ENCODE results near the gene NPHS1. TPM values are rescaled to one million over a fixed set of nuclear protein-coding genes. Genes with fewer than 3 reads are reported as not detected.

The NPHS1 gene
- total RNA-seq, 3 donors from 2014 or later = 0.09 TPM; not detected in 2

DNA sequence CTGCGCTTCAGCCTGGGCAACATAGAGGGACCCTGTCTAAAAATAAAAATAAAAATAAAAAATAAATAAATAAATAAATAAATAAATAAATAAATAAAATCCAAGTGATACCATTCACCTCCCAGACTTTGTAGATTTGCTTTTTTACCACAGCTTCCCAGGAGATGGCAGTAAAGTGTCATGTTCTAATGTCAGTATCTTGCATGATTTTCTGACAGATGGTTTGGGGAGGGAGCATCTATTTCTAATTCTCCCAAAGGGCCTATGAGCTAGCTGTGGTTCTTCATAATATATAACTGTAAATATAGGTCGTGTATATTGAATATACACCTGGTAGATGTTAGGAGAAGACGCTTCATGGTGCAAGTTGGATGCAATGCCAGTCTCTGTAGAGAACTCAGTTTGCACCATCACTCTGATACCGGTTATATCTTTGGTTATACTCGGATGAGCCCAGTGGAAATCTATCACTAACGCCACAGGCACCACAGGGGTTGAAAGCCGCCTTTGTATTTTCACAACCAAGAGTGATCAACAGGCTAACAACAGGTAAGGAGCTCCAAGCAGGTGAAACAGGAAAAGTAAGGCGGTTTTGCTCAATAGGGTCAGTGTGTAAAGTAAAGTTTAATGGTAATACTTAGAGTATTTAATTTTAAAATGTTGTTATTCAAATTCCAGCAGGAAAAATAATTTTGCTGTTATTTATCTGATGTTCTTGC lies 30.0 kb upstream of the NPHS1 start:
- ATAC-seq (peak; percentile 60), DNase-seq (peak in 1 of 3 donors; percentile 83)
- no peaks in the 10 kb centered on the region for H3K9me3 ChIP-seq
- H3K4me3 ChIP-seq = no peak overlapping the region
- intact Hi-C loops (cut with DNase I, micrococcal nuclease) = loop anchor here (5.0 to 10.0 kb wide), 2 partner anchors 50 to 53 kb away; partner anchors contain the start of gene LRFN3 (in 1 of the 2)
- TF ChIP-seq, protein P1, sequence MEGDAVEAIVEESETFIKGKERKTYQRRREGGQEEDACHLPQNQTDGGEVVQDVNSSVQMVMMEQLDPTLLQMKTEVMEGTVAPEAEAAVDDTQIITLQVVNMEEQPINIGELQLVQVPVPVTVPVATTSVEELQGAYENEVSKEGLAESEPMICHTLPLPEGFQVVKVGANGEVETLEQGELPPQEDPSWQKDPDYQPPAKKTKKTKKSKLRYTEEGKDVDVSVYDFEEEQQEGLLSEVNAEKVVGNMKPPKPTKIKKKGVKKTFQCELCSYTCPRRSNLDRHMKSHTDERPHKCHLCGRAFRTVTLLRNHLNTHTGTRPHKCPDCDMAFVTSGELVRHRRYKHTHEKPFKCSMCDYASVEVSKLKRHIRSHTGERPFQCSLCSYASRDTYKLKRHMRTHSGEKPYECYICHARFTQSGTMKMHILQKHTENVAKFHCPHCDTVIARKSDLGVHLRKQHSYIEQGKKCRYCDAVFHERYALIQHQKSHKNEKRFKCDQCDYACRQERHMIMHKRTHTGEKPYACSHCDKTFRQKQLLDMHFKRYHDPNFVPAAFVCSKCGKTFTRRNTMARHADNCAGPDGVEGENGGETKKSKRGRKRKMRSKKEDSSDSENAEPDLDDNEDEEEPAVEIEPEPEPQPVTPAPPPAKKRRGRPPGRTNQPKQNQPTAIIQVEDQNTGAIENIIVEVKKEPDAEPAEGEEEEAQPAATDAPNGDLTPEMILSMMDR (IDR thresholded peaks at IDR 0.05) = no peak
- H3K36me3 ChIP-seq (ENCODE audit: low read depth) = no peaks in the 10 kb centered on the region
- no peaks in the 10 kb centered on the region for H3K4me1 ChIP-seq (ENCODE audit: low read depth)

DNA sequence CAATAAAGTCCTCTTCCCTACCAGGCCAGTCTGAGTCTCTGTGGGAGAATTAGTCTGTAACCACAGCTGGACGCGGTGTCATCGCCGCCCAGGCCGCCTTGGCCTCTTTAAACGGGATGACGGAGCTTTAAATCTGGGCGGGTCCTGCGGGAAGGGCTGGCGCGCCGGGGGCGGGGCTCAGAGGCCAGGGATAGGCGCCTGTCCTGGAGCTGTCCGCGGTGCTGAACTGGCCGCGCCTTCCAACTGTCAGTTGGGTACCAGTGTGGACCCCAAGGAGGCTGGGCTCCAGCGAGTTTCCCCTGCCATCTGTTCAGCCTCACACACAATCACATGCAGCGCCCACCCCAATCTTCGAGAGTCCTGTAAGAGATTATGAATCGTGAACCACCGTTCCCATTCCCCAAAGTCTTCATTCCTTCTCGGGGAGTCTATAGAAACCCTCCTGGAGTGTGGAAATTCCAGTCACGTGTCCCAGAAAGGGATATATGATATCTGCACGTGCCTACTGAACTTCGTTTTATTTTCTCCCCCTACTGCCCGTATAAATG lies 27.5 kb upstream of the NPHS1 start:
- H3K9me3 ChIP-seq = no peaks in the 10 kb centered on the region
- DNase-seq (peak; percentile 89 to 96 (median 92)), ATAC-seq (peak; percentile 98)
- H3K36me3 ChIP-seq (ENCODE audit: low read depth) = no peaks in the 10 kb centered on the region
- intact Hi-C loops (cut with DNase I, micrococcal nuclease) = loop anchor here (5.0 to 10.0 kb wide), 2 partner anchors 52 to 55 kb away; partner anchors contain the start of gene LRFN3 (in 1 of the 2)
- no peaks in the 10 kb centered on the region for H3K4me1 ChIP-seq (ENCODE audit: low read depth)
- H3K4me3 ChIP-seq = no peak overlapping the region
- TF ChIP-seq, protein P1 (IDR thresholded peaks at IDR 0.05) = no peak

DNA sequence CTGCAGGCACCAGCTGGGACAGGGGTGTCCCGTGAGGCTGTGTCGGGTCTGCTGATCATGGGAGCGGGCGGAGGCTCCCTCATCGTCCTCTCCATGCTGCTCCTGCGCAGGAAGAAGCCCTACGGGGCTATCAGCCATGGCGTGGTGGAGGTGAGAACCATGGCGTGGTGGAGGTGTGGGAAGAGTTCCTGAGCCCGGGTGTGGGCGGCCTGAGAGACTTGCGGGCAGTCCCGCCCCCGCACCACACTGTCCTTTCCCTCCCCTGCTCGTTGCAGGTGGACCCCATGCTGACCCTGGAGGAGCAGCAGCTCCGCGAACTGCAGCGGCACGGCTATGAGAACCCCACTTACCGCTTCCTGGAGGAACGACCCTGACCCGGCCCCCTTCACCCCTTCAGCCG lies 26.8 kb upstream of the NPHS1 start:
- ATAC-seq = no peak
- DNase-seq = no peak
- H3K4me1 ChIP-seq (ENCODE audit: low read depth) = no peaks in the 10 kb centered on the region
- intact Hi-C loops (cut with DNase I, micrococcal nuclease) = no loop called here
- H3K9me3 ChIP-seq = no peaks in the 10 kb centered on the region
- H3K36me3 ChIP-seq (ENCODE audit: low read depth) = no peaks in the 10 kb centered on the region
- TF ChIP-seq, protein P1 (IDR thresholded peaks at IDR 0.05) = no peak
- H3K4me3 ChIP-seq = no peak overlapping the region

DNA sequence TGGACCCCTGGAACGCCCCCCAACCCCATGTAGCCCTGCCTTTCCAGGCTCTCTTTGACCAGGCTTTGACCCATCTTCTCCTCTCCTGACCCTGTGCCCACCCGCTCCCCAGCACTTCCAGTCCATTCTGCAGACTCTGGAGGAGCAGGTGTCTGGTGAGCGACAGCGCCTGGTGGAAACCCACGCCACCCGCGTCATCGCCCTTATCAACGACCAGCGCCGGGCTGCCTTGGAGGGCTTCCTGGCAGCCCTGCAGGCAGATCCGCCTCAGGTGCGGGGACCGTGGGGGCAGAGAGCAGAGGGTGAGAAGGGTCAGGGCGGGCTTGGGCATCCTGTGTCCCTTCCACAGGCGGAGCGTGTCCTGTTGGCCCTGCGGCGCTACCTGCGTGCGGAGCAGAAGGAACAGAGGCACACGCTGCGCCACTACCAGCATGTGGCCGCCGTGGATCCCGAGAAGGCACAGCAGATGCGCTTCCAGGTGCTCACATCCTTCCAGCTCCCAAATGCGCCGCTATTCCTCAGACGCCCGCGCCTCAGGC lies 22.2 kb upstream of the NPHS1 start:
- intact Hi-C loops (cut with DNase I, micrococcal nuclease) = no loop called here
- Histone ChIP-seq H3K9me3 (no peaks in the 10 kb centered on the region), H3K36me3 (ENCODE audit: low read depth) (no peaks in the 10 kb centered on the region), H3K4me3 (no peak overlapping the region), H3K4me1 (ENCODE audit: low read depth) (peaks cover 8% of the 10 kb centered on the region)
- DNase-seq = no peak
- no peak for ATAC-seq
- TF ChIP-seq, protein P1 (IDR thresholded peaks at IDR 0.05) = no peak

DNA sequence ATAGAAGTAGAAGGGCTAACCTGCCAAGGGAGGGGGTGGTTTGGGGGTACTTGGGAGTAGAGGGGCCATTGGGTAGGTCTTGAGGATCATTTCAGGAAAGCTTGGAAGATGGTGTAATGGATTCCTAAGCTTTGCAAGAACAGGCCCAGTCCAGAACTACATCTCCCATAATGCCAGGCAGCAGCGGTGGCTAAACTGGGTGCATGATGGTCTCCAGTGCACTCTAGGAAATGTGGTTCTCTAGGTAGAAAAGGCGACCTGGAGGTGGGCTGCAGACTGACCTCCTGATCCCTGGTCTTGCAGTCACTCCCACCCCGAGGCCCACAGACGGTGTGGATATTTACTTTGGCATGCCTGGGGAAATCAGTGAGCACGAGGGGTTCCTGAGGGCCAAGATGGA lies 19.9 kb upstream of the NPHS1 start:
- no peak overlapping the region for H3K4me3 ChIP-seq
- no peaks in the 10 kb centered on the region for H3K9me3 ChIP-seq
- TF ChIP-seq, protein P1 (IDR thresholded peaks at IDR 0.05) = no peak
- H3K4me1 ChIP-seq (ENCODE audit: low read depth) = peaks cover 18% of the 10 kb centered on the region
- no peak for ATAC-seq
- H3K36me3 ChIP-seq (ENCODE audit: low read depth) = no peaks in the 10 kb centered on the region
- intact Hi-C loops (cut with DNase I, micrococcal nuclease) = no loop called here
- DNase-seq = no peak

All from mucosa of descending colon (tissue), 3 donors.